ENCODE results near the gene TXLNG.
A peak's percentile ranks its signal among the peaks of the same experiment; 100 is the strongest.
"Not testable (repeated sequence)": the region's sequence is repeated elsewhere in the genome, so short reads cannot be mapped to it uniquely, and the experiment has no call there.

The TXLNG gene

GRCh38 chrX:16786139-16786790 lies at the start of gene TXLNG:
Gene TXLNG (plus strand): TSS chrX:16786466. CDS start chrX:16786488, 22 bp downstream.
- DNase-seq = peak; percentile 89 to 91

DNA sequence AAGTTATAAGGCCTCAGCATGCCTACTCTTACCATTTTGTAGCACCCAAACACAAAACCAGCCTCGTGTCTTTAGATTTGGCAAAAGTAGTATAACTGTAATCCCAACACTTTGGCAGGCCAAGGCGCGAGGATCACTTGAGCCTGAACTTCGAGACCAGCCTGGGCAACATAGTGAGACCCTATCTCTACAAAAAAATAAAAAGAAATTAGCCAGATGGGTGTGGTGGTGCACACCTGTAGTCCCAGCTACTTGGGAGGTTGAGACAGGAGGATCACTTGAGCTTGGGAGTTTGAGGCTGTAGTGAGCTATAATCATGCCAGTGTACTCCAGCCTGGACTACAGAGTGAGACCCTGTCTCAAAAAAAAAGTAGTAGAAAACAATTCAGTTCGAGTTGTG lies 49.2 kb upstream of the TXLNG start:
- DNase-seq = no peak

DNA sequence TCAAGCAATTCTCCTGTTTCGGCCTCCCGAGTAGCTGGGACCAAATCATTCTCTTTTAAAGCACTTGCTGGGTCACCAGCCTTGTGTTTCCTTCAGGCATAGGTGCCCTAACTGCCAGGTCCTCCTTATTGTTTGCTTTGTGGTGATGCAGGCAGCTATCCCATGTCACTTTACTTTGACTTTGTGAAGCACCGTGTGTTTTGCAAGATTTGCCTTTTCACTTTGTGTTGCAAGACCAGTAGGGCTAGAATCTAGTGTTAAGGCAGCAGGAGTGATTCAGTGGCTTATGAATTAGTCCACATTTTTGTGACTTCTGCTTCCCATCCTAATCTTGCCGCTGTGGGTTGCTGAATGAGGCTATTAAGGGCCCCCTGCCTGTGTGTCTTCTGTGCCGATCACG lies 46.7 kb upstream of the TXLNG start:
- DNase-seq = no peak

DNA sequence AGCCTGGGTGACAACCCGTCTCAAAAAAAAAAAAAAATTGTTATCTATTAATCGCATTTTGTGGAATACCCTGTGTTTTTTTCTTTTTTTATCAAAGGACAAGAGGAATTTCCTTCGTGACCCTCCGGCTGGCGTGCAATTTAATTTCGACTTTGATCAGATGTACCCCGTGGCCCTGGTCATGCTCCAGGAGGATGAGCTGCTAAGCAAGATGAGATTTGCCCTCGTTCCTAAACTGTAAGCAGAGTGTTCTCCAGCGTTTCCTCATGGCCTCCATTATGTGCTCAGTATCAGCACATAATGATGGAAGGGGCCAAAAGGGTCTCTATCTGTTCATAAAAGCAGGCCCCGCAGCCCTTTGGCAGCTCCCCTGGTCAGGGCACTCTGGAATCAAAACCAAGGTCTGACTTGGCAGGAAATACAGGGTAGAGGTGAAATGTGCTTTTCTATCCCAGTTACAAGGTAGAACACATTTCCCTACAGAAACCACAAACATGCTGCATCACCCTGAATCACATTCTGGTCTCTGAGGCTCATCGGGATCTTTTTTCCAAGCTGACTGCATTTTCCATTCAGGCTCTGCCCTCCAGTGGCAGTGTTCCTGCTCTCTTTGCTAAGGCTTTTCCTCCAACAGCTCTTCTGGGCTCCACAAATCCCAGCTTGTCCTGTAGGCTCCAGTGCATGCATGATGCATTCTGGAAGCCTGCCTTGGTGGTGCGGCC lies 42.5 kb upstream of the TXLNG start:
- no peak for DNase-seq

DNA sequence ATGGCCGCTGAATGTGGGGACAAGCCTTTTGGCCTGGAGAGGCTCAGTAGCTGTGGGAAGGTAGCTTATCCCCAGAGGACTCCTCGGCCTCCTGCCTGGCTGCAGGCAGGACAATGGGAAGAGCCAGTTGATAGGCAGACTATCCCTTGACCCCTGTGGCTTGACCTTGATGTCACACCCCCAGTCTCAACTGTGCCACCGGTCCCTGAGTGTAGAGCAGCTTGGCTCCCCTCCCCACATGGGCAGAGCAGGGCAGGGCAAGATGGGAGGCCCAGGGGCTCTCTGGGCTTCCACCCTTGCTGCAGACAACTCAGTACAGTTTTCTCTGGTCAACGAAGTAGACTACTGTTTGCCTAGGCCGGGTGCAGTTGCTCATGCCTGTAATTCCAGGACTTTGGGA lies 41.2 kb upstream of the TXLNG start:
- no peak for DNase-seq

DNA sequence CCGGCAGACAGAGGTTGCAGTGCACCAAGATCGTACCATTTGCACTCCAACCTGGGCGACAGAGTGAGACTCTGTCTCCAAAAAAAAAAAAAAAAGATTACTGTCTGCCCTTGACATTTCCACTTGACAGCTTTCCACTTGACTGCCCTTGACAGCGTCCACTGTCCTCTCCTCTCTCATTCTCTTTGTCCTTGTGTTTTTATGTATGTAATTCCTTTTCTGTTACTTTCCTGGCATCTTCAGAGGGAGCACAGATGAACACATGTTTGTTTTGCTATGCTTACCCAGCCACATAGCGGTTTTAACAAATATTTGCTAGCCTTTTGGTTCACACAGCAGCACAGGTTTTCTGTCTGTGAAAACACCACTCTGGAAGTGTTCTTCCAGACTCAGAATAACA lies 40.6 kb upstream of the TXLNG start:
- no peak for DNase-seq

DNA sequence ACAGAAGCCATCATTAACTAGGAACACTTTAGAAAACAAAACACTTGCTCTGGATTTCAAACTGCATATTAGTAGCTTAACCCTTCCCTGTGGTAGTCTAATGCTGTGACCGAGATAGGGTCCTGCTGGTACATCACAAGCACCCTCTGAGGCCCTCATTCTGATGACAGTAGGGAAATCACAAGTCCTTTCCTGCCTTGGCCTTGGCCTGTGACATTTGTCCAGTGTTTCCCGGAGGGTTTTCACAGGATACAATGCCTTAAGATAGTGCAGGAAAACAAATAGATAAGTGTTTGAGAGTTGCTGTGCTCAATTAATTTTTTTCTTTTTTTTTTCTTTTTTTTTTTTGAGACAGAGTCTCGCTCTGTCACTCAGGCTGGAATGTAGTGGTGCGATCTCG lies 37.8 kb upstream of the TXLNG start:
- no peak for DNase-seq

DNA sequence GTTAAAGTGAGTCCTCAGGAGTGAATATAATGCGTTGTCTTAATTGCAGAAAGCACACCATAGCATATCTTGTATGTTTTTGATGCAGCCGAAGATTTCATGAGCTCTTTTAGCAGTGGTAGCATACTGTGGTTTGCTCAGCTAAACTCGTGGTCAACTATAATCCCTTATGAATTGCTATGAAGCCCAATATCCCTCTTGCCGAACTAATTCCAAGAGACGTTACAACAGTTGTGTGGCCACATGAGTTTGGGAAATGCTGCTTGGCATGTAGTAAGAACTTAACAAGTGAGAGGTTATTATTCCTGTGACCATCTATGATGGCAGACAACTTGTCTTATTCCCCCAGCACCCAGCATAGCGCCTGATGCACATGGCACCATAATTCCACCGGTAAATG lies 36.1 kb upstream of the TXLNG start:
- no peak for DNase-seq

GRCh38 chrX:16754019-16754418 lies 32.2 kb upstream of the TXLNG start:
- DNase-seq = no peak

GRCh38 chrX:16756724-16757123 lies 29.5 kb upstream of the TXLNG start:
- no peak for DNase-seq

- DNase-seq = not testable (repeated sequence)
These were observed 24.8 kb upstream of the TXLNG start for GRCh38 chrX:16761500-16761899.

DNA sequence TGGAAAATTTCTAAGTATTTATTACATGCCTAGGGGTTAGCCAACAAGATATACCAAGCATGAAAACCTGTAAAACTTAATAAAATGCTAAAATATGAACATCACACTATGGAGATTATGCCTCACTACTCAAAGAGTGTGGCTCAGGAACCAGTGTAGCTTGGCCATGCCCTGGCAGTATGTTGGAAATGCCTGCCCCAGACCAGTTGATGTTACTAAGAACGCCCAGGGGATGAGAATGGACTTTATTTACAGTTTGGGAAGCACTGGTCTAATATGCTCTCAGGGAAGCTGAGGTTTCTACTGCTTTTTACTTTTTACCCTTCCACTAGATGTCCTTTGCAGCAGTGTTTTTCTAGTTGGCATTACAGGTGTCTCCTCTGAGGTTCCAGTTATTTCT lies 23.7 kb upstream of the TXLNG start:
- DNase-seq = no peak

DNA sequence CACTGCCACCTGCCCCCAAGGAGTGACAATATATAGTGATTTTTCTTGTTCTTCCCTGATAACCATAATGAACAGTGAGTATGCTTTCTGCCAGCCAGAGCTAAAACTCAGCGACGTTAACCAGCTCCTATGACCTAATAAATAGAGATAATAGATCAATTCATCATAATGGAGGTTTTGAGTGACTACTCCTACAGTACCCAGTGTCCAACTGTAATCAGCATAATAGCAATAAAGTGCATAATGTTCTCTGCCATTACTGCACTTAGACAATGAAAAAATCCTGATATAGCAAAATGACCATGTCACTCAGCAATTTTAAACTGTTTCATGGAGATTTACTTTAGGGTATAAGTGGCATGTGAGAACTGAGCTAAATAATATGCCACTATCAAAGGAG lies 20.7 kb upstream of the TXLNG start:
- DNase-seq = no peak

GRCh38 chrX:16770970-16771482 lies 15.2 kb upstream of the TXLNG start:
- no peak for DNase-seq

DNA sequence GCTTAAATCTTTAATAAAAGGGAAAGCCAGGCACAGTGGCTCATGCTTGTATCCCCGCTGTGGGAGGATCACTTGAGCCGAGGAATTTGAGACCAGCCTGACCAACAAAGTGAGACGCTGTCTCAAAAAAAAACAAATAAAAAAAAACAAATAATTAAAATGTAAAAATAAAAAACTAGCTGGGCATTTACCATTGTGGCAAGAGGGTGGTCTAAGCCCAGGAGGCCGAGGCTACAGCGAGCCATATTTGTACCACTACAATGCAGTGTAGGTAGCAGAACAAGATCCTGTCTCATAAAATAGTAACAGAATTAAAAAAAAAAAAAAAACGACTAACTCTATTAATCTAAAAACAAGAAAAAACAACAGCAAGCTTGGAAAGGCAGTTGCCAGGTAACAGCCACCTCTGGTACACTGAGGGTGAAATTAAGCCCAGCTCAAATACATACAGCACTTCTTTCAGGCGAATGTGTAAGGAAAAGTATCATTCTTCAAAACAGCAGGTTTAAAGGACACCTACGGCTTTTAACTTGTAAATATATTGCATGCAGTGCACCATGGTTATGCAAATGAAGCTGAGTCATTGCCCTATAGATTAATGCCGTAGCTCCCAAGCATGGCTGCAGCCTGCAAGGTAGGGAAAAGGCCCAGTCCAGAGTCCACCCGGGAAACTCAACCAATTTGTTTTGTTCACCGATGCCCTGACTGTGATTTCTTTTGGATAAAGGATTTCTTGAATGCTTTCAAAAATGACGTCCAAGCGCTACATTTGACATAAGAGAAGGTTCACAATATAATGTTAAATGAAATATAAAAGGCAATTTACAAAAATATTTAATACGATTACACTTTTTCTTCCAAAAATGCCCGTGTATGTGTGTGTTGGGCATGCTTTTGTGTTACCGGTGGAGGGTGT lies 14.5 kb upstream of the TXLNG start:
- no peak for DNase-seq

- no peak for DNase-seq
These were observed 13.8 kb upstream of the TXLNG start for GRCh38 chrX:16772460-16772859.

DNA sequence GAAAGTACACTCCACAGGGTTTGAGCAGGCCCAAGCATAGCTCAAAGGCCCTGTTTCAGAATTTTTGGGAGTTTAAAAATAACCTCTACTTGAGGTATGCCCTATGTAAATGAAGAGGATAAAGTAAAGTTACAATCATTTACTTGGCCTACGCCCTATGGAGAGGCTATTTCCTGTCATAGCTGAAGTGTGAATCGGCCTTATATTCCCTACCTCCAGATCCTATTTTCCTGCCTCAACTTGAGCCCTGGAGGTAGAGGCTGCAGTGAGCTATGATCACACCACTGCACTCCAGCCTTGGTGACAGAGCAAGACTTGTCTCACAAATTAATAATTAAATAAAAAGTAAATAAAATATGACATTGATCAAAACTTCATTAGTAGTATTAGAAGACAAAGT lies 11.5 kb upstream of the TXLNG start:
- DNase-seq = no peak

GRCh38 chrX:16778545-16778944 lies 7.7 kb upstream of the TXLNG start:
- DNase-seq = no peak

DNA sequence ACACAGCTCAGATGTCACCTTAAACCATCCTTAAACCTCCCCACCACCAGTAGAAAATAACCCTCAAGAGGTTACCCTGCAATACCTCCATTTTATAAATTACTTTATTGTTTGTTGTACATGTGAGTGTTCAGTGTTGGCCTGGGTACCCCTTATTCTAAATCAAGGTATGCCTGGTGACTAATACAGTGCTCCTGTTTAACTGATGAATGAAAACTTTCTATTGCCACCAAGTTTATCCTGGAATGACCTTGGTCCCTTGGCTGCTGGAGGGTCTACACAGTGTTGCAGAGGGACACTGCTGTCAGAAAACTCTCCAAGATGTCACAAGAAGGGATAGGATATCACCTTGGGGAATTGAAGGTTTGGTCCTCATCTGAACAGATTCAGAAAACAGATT lies 7.3 kb upstream of the TXLNG start:
- no peak for DNase-seq

- DNase-seq = not testable (repeated sequence)
These were observed 6.5 kb upstream of the TXLNG start for GRCh38 chrX:16779815-16780214.

DNA sequence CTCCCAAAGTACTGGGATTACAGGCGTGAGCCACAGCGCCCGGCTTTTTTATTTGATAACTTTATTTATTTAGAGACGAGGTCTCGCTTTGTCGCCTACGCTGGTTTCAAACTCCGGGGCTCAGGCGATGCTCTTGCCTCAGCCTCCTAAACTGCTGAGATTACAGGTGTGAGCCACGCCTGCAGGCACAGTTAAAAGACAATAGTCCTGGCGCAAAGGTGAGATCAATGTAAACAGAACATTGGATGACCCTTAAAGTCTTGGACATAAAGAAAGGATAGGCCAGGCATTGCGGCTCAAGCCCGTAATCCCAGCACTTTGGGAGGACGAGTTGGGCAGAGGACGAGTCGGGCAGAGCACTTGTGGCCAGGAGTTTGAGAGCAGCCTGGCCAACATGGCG lies 2.8 kb upstream of the TXLNG start:
- DNase-seq = no peak

GRCh38 chrX:16784440-16784839 lies 1.8 kb upstream of the TXLNG start:
- DNase-seq = not testable (repeated sequence)
